ENCODE data around the gene AMN.
"Not testable (repeated sequence)": the region's sequence is repeated elsewhere in the genome, so short reads cannot be mapped to it uniquely, and the experiment has no call there.

Gene AMN

DNA sequence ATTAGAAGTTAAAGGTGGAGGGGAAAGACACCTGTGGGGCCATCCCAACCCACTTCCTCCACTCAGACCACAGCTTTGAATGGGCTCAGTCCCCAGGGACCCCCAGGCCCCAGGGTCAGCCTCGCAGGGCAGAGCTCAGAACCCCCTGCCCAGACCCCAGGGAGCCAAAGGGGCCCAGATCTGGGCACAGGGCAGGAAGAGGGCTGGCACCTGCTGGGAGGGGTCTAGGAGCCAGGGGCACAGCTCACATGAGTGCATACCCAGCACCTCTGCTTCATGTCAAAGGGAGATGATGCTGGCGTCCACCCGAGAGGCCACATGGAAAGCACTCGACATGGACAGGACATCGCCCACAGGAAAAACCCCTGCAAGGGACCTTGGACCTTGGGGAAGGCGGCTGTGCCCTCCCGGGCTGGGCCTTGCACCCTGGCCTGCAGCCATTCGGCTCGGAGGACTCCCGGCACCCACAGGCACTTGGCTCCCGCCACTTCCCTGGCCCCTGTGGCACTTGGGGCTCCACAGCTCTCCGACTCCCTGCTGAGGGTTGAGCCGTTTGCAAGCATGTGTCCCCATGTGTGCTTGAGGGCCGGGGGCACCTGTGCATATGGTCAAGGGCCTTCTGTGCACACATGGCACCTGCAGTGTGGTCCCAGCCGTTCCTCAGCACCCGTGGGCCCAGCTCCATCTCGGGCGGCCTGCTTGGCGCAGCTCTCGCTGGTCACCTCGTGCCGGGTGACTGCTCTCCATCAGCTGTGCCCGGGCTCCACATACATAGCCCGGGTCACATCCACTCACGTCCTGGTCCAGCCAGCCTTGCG, 7.8 kb upstream of the AMN start:
- no peak for DNase-seq

DNA sequence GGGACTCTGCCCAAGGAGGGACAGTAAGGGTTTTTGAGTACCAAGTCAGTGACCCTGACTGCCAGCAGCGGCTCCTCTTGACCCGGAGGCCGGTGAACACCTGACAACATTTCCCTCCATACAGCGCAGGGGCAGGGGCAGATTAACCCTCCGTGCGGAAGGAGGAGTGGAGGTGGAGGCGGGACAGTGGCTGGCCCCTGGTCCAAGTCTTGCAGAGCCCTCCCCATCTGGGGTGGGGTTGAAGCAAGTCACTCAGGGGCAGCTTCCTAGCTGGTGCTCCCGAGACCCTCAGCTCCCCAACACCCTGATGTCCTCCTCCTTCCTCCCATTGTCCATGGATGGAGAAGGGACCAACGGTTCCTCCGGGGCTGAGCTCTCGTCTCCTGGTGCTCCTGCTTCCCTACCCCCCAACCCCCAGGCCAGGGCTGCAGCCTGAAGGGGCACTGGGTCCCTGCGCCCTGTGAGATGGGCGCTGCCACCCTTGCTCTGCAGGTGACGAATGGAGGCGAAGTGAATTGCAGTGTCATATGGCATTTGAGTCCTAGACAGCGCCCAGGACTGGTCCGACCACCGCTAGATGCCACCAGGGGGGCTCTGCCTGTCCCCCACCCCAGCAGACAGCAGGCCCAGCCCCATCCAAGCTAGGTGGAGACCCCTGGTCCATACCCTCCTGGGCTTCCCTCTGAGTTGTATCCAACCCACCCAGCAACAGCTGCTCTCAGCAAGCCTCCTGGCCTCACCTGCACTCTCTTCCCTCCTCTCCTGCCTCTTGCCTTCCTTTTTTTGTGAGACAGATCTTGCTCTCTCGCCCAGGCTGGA, 7.0 kb upstream of the AMN start:
- DNase-seq: no peak

DNA sequence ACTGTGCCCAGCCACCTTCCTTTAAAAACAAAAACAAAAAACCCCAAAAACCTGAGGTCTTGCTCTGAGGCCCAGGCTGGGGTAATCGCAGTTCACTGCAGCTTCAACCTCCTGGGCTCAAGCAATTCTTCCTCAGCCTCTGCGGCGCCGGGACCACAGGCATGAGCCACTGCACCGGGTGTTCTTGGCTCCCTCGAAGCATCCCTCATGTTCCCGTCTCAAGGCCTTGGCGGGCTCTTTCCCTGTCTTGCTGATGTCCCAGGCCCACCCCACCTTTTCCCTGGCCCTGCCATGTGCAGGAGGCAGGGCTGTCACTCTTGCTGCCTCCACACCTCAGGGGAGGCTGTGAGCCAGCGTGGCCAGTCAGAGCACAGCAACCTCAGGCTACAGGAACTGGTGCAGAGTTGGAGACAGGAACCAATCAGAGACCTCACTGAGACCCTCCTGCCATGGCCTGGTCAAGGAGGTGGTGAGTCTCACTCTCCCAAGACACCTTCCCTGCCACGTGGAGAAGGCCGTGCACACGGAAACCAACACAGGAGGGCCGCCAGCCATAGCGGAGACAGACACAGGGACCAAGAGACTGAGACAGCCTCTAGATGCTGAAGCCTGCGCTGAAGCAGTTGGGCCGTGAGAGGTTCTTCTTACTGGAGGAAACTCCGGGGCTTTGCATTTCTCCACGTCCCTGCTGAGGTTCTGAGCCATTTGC, 6.0 kb upstream of the AMN start:
- no peak for DNase-seq

DNA sequence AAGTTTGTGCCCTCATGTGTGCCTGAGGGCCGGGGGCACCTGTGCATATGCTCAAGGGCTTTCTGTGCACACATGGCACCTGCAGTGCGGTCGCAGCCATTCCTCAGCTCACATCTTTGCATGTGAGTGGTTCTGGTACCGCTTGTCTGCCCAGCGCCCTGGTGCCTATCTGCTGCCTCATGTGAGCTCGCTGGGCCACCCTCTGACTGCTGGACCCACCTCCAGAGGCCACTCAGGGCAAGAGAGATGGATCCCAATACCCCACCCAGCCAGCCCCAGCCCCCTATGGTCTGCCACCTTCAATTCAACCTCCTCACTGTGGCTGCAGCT, 5.4 kb upstream of the AMN start:
- no peak for DNase-seq

DNA sequence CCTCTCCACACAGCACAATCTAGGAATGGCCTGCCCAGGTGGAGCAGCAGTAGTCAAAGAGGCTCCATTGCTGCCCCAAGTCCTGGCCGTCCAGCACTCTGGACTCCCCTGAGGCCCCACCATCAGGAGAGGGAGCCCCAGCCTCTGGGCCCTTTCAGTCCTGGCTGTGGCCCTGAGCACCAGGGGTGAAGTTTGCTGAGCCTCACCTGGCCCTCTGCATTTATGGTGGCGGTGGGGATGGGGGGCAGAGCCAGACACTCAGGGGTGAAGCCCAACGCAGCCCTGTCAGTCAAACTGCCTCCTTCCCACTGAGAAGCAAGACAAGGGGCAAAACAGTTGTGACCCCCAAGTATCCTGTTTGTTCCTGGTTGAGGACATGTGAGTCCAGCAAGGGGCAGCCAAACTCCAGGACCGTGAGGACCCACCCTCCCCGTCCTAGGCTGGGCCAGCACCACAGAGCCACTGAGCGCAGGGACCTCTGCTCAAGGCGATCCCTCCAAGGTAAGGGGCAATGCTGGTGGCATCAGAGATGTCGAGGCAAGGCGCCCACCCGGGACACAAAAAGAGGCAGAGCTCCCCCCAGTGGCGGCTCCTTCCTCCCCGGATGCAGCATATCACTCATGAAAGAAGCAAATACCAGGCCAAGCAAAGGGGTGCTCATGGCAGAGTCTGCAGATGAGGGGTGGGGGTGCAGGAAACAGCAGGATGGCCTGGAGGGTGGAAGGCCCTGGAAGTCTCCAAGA, 4.8 kb upstream of the AMN start:
- DNase-seq: peak; percentile 68 to 72

DNA sequence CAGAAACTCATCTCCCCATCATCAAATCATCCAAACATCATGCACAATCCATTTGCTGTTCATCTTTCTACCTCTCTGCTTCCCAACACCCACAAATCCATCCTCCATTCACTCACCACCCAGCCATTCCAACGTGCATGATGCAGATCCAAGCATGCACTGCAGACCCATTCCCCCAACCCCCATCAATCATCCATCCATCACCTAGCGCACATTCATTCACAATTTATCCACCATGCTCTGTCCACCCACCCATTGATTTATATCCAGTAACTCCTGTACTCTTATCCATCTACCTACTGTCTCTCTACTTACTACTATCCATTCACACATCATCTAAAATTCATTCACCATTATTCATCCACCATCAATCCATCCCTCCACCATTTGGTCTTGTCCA, 4.0 kb upstream of the AMN start:
- no peak for DNase-seq

DNA sequence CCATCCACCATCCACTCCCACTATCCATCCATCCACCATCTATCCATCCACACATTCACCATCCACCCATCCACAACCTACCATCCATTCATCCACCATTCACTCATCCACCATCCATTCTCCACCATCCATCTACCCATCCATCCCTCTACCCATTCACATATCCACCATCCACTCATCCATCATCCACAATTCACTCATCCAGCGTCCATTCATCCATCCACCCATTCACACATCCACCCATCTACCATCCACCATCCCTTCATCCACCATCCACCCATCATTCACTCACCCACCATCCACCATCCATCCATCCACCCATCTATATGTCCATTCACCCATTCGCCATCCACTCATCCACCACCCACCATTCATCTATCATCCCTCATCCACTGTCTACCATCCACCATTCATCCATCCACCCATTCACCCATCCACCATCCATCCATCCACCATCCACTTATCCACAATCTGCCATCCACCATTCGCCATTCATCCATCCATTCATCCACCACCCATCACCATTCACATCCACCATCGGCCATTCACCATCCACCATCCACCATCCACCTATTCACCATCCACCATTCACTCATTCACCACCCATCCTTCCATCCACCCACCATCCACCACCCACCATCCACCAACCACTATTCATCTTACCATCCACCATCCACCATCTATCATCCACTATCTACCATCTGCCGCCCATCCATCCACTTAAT, 2.0 kb upstream of the AMN start:
- no peak for DNase-seq

DNA sequence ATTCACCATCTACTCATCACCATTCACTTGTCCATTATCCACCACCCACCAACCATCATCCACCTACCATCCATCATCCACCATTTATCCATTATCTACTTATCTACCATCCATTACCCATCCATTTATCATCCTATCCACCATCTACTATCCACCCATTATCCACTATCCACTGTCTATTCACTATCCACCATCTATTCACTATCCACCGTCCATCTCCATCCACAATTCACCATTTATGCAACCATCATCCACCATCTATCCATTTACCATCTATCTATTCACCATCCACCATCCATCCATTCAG, 1.5 kb upstream of the AMN start:
- no peak for DNase-seq

DNA sequence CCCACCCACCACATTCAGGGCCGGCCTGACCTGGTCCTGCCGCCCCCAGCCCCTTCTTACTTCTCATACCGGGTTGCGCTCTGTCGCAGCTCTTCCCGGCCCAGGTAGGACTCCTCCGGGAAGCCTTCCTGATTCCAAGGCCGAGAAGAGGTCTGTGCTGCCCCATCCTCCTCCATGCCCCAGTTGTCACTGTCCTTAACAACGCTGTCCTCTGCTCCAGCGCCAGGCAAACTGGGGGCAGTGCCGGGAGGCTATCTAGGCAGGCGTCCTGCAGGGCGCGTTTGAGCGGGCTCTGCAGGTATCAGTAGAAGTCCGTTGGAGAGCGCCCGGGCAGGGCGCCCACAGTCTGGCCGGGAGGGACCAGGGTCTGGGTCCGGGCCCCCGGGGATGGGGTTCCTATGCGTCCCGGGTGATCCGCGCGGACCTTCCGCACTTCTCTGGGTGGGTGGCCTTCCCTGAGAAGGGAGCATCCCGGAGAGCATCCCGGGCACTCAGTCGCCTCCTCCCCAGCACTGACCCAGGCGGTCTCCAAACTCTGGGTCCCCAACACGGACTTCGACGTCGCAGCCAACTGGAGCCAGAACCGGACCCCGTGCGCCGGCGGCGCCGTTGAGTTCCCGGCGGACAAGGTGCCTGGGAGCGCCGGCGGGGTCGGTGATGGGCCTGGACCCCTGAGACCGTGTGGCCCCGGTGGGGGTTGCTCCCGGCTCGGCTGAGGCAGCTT, 900 bp downstream of the AMN start:
- no peak for DNase-seq

DNA sequence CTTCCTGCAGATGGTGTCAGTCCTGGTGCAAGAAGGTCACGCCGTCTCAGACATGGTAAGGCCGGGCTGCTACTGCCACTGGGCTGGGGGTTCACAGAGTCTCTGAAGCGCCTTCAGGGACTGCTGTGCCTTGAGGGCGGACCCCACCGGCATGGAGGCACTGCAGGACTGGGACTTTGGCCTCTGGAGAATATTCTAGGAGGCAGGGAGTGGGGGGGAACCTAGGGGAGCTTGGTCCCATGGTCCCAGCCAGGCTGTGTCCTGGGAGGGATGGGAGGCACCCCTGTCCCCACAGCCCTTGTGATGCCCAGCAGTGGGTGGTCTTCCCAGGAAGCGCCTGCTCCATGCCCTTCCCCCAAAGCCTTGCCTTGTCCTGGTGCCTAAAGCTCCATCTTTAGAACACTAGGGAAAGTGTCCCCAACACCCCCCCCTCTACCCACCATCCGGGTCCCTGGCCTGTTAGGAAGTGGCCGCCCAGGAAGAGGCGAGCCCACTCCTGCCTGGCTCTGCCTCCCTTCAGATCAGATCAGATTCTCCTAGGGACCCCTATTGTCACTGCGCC, 1.5 kb downstream of the AMN start:
- DNase-seq: no peak

DNA sequence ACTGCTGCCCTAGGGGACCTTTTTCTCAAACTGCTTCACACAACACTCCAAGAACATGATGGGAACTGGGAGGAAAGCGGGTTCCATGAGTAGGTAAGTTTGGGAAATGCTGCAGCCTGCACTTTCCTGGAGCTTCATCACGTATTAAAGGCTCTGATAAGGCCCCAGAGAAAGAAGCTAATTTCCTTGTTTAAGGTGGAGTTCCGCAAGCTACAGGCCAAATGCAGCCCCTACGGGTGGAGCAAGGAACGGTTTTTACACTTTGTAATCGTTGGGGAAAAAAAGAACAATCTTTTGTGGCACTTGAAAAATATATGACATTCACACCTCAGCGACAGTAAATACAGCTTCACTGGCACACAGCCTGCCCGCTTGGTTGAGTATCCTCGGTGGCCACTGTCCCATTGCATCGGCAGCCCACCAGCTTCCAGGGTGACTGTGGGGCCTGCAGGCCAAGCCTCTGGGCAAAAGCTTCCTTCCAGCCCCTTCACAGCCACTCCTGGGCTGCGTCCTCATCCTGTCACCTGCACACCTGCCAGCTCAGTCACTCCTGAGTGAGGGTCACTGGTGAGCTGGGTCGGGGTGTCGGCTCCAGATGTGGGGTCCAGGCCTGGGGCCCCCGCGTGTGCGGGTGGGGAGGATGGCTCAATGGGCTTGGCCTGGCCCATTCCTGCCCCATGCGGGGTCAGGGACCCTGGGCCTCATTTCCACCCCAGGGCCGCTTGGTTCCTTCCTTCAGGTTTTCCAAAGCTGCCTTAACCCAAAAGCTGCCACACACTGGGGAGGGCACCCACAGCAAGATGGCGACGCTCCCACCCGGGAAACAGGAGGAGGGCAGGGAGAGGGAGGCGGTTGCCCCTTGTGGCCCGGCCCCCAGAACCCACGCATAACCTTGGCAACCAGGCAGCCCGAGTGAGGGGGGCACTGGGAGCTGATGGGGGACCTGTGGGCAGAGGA, 2.4 kb downstream of the AMN start:
- no peak for DNase-seq

DNA sequence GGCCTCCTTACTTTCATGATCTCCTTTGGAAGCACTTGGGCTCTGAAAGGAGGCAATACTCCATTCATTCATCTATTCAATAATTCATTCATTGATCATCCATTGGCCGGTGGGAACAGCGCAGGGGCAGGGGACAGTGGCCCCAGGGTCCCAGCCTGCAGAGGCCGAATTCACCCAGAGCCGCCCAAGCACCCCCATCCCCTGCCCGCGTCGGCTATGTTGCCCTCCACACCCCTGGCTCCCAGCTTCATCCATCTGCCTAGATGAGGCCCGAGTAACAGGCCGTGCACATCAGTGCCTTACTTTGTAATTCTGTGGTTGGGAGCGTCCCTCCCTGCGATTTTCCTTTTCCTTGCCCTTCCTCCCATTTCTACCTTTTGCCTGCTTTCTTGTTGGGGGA, 3.2 kb downstream of the AMN start:
- DNase-seq: no peak

DNA sequence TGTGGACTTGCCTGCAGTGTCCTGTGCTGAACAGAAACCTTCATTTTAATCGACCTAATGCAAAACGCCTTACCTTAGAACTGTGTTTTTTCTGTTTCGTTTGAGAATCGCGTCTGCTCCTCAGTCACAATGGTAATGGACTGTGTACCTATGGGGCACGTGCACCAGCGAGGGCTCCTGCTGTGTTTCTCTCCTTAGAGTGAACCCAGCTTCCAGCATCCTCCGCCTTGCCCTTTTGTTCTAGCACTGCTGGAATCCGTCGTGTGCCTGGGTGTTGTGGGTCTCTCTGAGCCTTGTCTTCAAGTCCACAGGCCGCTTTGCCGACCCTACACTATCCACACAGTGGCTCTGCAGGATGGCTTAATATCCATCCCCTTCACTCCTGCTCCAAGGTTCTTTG, 3.6 kb downstream of the AMN start:
- no peak for DNase-seq

DNA sequence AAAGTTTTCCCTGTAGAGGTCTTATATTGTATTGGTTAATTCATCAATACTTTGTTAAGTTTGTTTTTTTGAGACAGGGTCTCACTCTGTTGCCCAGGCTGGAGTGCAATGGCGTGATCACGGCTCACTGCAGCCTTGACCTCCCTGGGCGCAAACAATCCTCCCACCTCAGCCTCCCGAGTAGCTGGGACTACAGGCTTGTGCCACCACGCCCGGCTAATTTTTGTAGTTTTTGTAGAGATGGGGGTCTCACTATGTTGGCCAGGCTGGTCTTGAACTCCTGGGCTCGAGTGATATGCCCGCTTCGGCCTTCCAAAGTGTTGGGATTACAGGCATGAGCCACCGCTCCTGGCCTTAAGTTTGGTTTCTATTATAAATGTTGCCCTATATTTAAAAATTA, 4.4 kb downstream of the AMN start:
- DNase-seq: not testable (repeated sequence)

DNA sequence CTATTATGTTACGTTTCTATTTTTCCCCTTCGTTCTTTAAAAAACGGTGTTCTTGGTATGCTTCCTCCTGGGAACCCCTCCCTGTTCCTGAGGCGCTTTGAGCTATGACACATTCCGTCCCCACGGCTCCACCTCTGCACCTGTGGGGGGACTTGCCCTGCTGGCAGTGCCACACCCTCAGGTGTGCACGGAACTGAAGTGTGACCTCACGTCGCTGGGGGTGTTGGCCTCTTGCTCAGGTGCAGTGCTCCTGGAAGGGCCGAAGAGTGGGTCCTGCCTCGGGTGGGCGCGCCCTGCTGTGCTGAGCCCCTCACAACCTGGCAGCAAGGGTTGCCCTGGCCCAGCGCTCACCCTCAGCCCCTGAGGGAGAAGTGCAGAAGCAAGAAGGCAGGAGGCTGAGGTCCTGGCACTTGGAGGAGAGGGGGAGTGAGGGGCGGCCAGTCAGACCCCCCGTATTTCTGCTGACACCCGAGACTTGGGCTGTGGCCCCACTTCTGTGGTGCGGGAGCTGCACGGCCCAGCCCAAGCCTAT, 4.9 kb downstream of the AMN start:
- no peak for DNase-seq

DNA sequence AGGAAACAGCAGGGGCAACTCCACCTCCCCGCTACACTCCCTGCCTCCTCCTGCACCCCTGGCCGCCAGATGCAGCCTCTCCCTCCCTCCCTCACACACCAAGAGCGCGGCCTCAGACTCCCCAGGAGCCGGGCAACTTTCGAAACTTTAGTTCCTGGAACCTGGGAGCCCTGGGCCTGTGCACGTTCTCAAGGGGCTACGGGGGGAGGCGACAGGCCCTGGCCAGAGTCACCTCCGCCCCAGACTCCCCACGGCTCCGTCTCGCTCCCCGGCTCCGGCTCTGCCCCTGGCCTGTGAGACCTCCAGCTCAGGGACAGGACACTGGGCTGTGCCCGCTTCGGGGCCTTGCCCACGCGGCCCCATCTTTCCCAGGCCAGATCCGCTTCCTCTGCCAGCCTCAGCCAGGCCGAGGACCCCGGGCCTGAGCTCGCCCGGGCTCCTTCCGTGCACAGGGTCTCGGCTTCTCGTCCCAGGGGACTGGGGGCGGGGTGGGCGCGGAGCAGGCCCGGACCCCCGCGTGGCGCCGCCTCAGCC, 5.5 kb downstream of the AMN start:
- no peak for DNase-seq

DNA sequence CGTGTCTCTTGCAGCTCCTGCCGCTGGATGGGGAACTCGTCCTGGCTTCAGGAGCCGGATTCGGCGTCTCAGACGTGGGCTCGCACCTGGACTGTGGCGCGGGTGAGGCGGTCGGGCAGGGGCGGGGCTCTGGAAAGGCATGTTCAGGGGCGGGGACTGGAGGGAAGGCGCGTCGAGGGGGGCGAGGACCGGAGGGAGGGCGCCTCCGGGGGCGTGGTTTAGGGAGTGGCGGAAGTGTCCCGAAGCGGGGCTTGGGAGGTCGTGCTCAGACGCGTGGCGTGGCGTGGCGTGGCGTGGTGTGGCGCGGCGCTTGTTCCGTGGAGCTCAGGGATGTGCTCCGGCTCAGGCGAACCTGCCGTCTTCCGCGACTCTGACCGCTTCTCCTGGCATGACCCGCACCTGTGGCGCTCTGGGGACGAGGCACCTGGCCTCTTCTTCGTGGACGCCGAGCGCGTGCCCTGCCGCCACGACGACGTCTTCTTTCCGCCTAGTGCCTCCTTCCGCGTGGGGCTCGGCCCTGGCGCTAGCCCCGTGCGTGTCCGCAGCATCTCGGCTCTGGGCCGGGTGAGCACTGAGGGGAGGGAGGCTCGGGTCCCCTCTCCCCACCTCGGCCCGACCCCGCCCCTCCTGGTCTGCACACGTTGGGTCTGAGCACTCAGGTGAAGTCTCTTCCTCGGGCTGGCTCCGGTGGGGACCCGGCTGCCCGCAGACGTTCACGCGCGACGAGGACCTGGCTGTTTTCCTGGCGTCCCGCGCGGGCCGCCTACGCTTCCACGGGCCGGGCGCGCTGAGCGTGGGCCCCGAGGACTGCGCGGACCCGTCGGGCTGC, 6.2 kb downstream of the AMN start:
- DNase-seq: peak; percentile 71 to 72

DNA sequence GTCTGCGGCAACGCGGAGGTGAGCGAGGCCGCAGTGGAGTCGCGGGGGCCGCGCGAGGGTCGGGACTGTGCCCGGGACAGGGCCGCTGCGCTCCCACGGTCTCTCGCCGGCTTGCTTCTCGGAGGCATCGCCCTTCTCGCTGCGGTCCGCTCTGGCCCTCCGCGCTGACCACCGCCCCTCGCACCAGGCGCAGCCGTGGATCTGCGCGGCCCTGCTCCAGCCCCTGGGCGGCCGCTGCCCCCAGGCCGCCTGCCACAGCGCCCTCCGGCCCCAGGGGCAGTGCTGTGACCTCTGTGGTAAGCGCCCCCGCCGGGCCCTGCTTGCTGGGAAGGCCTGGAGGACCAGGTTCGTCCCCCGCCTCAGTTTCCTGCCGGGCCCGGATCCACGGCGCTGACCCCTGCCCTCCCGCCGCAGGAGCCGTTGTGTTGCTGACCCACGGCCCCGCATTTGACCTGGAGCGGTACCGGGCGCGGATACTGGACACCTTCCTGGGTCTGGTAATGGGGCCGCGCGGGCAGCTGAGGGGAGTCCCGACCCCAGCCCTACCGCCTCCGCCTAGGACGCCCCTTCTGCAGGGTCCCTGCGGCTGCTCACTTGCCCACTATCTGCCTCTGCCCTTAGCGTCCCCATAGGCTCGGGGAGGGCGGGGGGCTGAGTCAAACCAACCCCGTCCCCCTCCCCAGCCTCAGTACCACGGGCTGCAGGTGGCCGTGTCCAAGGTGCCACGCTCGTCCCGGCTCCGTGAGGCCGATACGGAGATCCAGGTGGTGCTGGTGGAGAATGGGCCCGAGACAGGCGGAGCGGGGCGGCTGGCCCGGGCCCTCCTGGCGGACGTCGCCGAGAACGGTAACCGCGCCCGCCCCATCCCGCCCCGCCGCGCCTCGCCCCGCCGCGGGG, 7.0 kb downstream of the AMN start:
- DNase-seq: no peak

Measured in stimulated activated CD4-positive, alpha-beta T cell treated with anti-CD3 and anti-CD28 coated beads, Interleukin-2, amount 100 ng/mL, for 24 hours (primary cell).